OCI-M1 (cell line): ENCODE results near the gene SRP54.
A peak's percentile ranks its signal among the peaks of the same experiment; 100 is the strongest.
"Not testable (repeated sequence)": the region's sequence is repeated elsewhere in the genome, so short reads cannot be mapped to it uniquely, and the experiment has no call there.

Experiments used
- DNase-seq: peaks from one replicate; lab custom pipeline; 2025; lab: John Stamatoyannopoulos, UW

SRP54 gene

GRCh38 chr14:35047976-35048513 is 65.3 kb downstream of the SRP54 start:
- no peak for DNase-seq

- DNase-seq: peak; percentile 69
Measured at GRCh38 chr14:35050652-35051051, 67.9 kb downstream of the SRP54 start.

GRCh38 chr14:35051796-35052195 is 69.0 kb downstream of the SRP54 start:
- DNase-seq: no peak

- DNase-seq: no peak
Measured at GRCh38 chr14:35052637-35053036, 69.8 kb downstream of the SRP54 start.

GRCh38 chr14:35061113-35061791 is 78.5 kb downstream of the SRP54 start:
- DNase-seq: peak; percentile 24

- not testable (repeated sequence) for DNase-seq
Measured at GRCh38 chr14:35065731-35066130, 82.9 kb downstream of the SRP54 start.

GRCh38 chr14:35068238-35069012 is 85.6 kb downstream of the SRP54 start:
- no peak for DNase-seq

- DNase-seq: no peak
Measured at GRCh38 chr14:35072226-35072625, 89.4 kb downstream of the SRP54 start.

- no peak for DNase-seq
Measured at GRCh38 chr14:35073486-35073885, 90.7 kb downstream of the SRP54 start.

- no peak for DNase-seq
Measured at GRCh38 chr14:35078082-35078481, 95.3 kb downstream of the SRP54 start.
